Stimulated activated CD4-positive, alpha-beta T cell treated with anti-CD3 and anti-CD28 coated beads, Interleukin-15, amount 100 ng/mL, for 48 hours (primary cell): ENCODE results near the gene JPH2.

Experiments used
- DNase-seq, 2 donors: peaks; one replicate each; pipeline ENCODE4 v3.0.0-alpha.2; 2020; ENCODE audit warnings: low read depth in 2 of 2

The JPH2 gene

GRCh38 chr20:44075950-44076232 is 111.1 kb downstream of the JPH2 start:
- DNase-seq, result no peak

GRCh38 chr20:44075191-44075949 is 111.6 kb downstream of the JPH2 start:
- DNase-seq, result no peak

- no peak for DNase-seq
These were observed 112.5 kb downstream of the JPH2 start for GRCh38 chr20:44074252-44075151.

GRCh38 chr20:44073675-44074071 is 113.3 kb downstream of the JPH2 start:
- no peak for DNase-seq

GRCh38 chr20:44073011-44073674 is 113.8 kb downstream of the JPH2 start:
- no peak for DNase-seq

- no peak for DNase-seq
These were observed 114.6 kb downstream of the JPH2 start for GRCh38 chr20:44072384-44072783.

- DNase-seq, result no peak
These were observed 115.4 kb downstream of the JPH2 start for GRCh38 chr20:44071526-44072111.

- no peak for DNase-seq
These were observed 115.9 kb downstream of the JPH2 start for GRCh38 chr20:44071057-44071456.

- no peak for DNase-seq
These were observed 116.7 kb downstream of the JPH2 start for GRCh38 chr20:44070139-44070900.

- DNase-seq, result peak in 1 of 2 donors; percentile 25
These were observed 117.6 kb downstream of the JPH2 start for GRCh38 chr20:44069203-44070011.

- DNase-seq, result no peak
These were observed 118.4 kb downstream of the JPH2 start for GRCh38 chr20:44068316-44069201.

GRCh38 chr20:44067650-44068081 is 119.3 kb downstream of the JPH2 start:
- no peak for DNase-seq

- no peak for DNase-seq
These were observed 120.1 kb downstream of the JPH2 start for GRCh38 chr20:44066645-44067606.

- no peak for DNase-seq
These were observed 121.3 kb downstream of the JPH2 start for GRCh38 chr20:44065401-44066340.

- DNase-seq, result no peak
These were observed 122.2 kb downstream of the JPH2 start for GRCh38 chr20:44064501-44065400.
